Neuronal stem cell (in vitro differentiated cells): ENCODE measurements around the gene IQGAP1.
"Not testable (repeated sequence)": the region's sequence is repeated elsewhere in the genome, so short reads cannot be mapped to it uniquely, and the experiment has no call there.

ENCODE experiments used
- DNase-seq: peaks from one replicate; pipeline ENCODE4 v3.0.0-alpha.2; 2013; ENCODE audit warnings: low spot score
- H2AFZ ChIP-seq: one replicate; pipeline ENCODE4 v1.6.1; 2013; ENCODE audit warnings: mild to moderate bottlenecking, low read length, inconsistent platforms
- H2AK5ac ChIP-seq: 2 replicates; pipeline ENCODE4 v1.6.1; 2013; ENCODE audit warnings: low read depth, mild to moderate bottlenecking, inconsistent platforms, low read length, moderate library complexity, mixed read lengths
- H2BK120ac ChIP-seq: 2 replicates; pipeline ENCODE4 v1.6.1; 2013; ENCODE audit warnings: low read depth, mild to moderate bottlenecking, inconsistent platforms, low read length, moderate library complexity, mixed read lengths
- H2BK12ac ChIP-seq: one replicate; pipeline ENCODE4 v1.6.1; 2013; ENCODE audit warnings: low read length, inconsistent platforms
- H2BK15ac ChIP-seq: 2 replicates; pipeline ENCODE4 v1.6.1; 2013; ENCODE audit warnings: mild to moderate bottlenecking, low read length, inconsistent platforms, mixed read lengths
- H2BK5ac ChIP-seq: one replicate; pipeline ENCODE4 v1.6.1; 2013; ENCODE audit warnings: inconsistent platforms, mild to moderate bottlenecking, low read length, moderate library complexity
- H3K14ac ChIP-seq: one replicate; pipeline ENCODE4 v1.6.1; 2013; ENCODE audit warnings: low read length, inconsistent platforms
- H3K18ac ChIP-seq: 2 replicates; pipeline ENCODE4 v1.6.1; 2013; ENCODE audit warnings: low read length, inconsistent platforms
- H3K23ac ChIP-seq: 2 replicates; pipeline ENCODE4 v1.6.1; 2013; ENCODE audit warnings: low read depth, mild to moderate bottlenecking, mixed read lengths, low read length, inconsistent platforms; ENCODE audit not compliant: poor library complexity
- H3K27ac ChIP-seq: replicated peaks from 3 replicates; pipeline ENCODE4 v1.5.1; 2013; ENCODE audit warnings: low read length, inconsistent platforms
- H3K27me3 ChIP-seq, 3 experiments: 2 replicates each; pipeline ENCODE4 v1.6.1; 2013; ENCODE audit warnings: low read length in 3 of 3, mild to moderate bottlenecking in 2 of 3, inconsistent platforms in 1 of 3, low read depth in 1 of 3, mixed read lengths in 1 of 3, moderate library complexity in 1 of 3; ENCODE audit not compliant: control insufficient read depth in 3 of 3, insufficient read depth in 3 of 3
- H3K36me3 ChIP-seq, 2 donors: replicated peaks in 1 of 2; 2 replicates each; pipeline ENCODE4 v1.6.1; 2013; ENCODE audit warnings: low read length in 2 of 2; ENCODE audit not compliant: control insufficient read depth in 2 of 2, insufficient read depth in 2 of 2
- H3K4ac ChIP-seq: 2 replicates; pipeline ENCODE4 v1.6.1; 2013; ENCODE audit warnings: inconsistent platforms, mild to moderate bottlenecking, low read length, moderate library complexity
- H3K4me1 ChIP-seq, 2 donors: 1 replicate in 1 of 2; 2 replicates in 1 of 2; pipeline ENCODE4 v1.6.1; 2013; ENCODE audit warnings: low read length in 2 of 2, low read depth in 1 of 2; ENCODE audit not compliant: control insufficient read depth in 2 of 2, insufficient read depth in 1 of 2
- H3K4me2 ChIP-seq: one replicate; pipeline ENCODE4 v1.6.1; 2013; ENCODE audit warnings: mild to moderate bottlenecking, low read length, inconsistent platforms; ENCODE audit not compliant: insufficient read depth, poor library complexity, severe bottlenecking
- H3K4me3 ChIP-seq, 2 donors: 2 replicates each; pipeline ENCODE4 v1.5.1; 2013; ENCODE audit warnings: low read length in 2 of 2, mild to moderate bottlenecking in 2 of 2, inconsistent platforms in 1 of 2, moderate library complexity in 1 of 2
- H3K79me1 ChIP-seq: one replicate; pipeline ENCODE4 v1.6.1; 2013; ENCODE audit warnings: low read depth, mild to moderate bottlenecking, inconsistent platforms, low read length, moderate library complexity
- H3K9ac ChIP-seq: one replicate; pipeline ENCODE4 v1.6.1; 2013; ENCODE audit warnings: mild to moderate bottlenecking, low read depth, low read length, inconsistent platforms; ENCODE audit not compliant: poor library complexity
- H3K9me3 ChIP-seq, 2 donors: replicated peaks in 1 of 2; 2 replicates each; pipeline versions ENCODE3 to v1.6.1; 2013; ENCODE audit warnings: low read length in 2 of 2, mild to moderate bottlenecking in 2 of 2, inconsistent platforms in 1 of 2, low read depth in 1 of 2, mixed read lengths in 1 of 2, moderate library complexity in 1 of 2; ENCODE audit not compliant: control insufficient read depth in 2 of 2, insufficient read depth in 1 of 2
- H4K8ac ChIP-seq: one replicate; pipeline ENCODE4 v1.6.1; 2013; ENCODE audit warnings: low read depth, mild to moderate bottlenecking, inconsistent platforms, low read length, moderate library complexity
- H4K91ac ChIP-seq: one replicate; pipeline ENCODE4 v1.6.1; 2013; ENCODE audit warnings: low read length, low read depth, mild to moderate bottlenecking, inconsistent platforms; ENCODE audit not compliant: poor library complexity
- WGBS, 2 donors: extraction: QIAGEN DNeasy Blood & Tissue Kit; methylation state at CpG; one replicate each; pipeline ENCODE4 v1.1.7; 2013; ENCODE audit warnings: missing lambda C conversion rate in 2 of 2, mixed read lengths in 1 of 2; ENCODE audit not compliant: insufficient read length in 2 of 2, insufficient replicate concordance in 1 of 2; ENCODE audit errors: extremely low coverage in 2 of 2; 5-methylcytosine and 5-hydroxymethylcytosine counted together

IQGAP1 gene

DNA sequence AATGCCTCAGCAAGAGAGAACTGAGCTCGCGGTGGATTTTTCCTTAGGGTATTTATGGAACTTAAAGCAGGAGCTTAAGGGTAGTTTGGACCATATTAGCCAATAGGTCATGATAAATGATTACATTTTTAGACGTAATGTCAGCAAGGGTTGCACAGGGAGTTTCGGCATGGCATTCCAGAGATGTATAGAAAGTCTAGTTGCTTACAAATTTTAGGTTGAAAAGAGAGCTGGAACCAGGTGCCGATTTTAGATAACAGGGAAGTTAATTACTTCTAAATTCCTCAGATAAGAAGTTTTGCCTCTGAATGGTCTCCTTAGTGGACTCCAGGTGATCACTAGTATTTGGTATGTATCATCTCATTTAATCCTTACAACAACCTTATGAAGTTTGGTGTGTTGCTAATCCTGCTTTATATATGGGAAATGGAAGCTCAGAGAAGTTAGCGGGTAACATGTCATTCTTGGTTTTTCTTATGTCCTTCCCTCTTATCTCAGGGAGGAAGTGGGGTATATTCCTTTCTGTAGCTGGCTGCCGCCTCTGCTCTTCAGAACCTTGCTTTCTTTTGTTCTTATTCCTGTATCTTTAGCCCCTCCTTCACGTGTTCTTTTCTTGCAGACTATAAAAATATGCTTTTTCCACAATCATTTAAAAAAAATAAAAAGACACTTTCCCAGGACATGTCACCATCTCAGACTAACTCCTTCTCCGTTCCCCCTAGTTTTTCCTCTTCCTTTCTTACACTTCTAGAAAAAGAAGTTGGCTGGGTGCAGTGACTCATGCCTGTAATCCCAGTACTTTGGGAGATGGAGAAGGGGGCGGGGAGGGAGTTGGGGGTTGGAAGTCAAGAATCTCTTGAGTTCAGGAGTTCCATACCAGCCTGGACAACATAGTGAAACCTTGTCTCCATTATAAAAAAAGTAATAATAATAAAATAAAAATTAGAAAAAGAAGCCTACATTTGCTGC lies 25.7 kb downstream of the IQGAP1 start:
- Histone ChIP-seq H3K36me3 (no peaks in the 10 kb centered on the region), H3K14ac (no peak overlapping the region), H3K4me1 (peaks cover 4 to 5% of the 10 kb centered on the region in 2 donors), H2BK120ac (no peak overlapping the region), H4K91ac (no peak overlapping the region), H2AFZ (no peak overlapping the region), H3K4me2 (no peak overlapping the region), H3K4me3 (no peak overlapping the region), H2BK12ac (no peak overlapping the region), H3K79me1 (no peaks in the 10 kb centered on the region), H3K9me3 (peaks cover 0 to 3% of the 10 kb centered on the region in 2 donors), H3K23ac (no peak overlapping the region), H3K27ac (no peak overlapping the region), H3K9ac (no peak overlapping the region), H2AK5ac (no peak overlapping the region), H4K8ac (no peak overlapping the region), H2BK5ac (no peak overlapping the region), H3K27me3 (no peaks in the 10 kb centered on the region), H3K18ac (no peak overlapping the region), H3K4ac (no peak overlapping the region), H2BK15ac (no peak overlapping the region)
- no CpG with 5 or more reads among the region's 10 CpGs for WGBS, 2 donors
- no peak for DNase-seq

DNA sequence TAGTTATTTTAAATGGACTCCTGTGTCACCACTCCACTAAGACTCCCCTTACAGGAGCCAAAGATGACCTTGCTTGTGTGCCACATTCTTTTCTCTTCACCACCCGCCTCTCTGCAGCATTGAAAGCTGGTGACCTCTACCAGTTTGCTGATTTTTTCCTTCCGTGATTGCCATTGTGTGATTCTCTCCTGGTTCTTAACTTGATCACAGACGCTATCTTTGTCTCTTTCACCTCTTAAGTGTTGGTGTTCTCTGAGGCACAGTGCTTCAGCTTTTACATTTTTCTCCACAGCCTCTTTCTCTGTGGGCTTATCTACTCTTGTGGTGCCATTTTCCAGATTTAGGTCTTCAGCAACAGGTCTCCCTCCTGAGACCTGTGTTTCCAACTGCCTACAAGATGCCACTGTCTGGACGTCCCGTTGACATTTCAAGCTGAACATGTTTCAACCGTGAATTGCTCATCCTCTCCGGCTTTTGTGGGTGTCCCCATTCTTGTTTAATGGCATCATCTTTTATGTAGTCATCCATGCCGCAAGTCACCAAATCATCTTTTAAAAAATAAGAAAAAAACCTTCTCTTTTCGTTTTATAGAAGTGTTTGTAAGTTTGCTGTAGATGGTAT lies 26.5 kb downstream of the IQGAP1 start:
- H3K14ac ChIP-seq = no peak overlapping the region
- no peak overlapping the region for H2AFZ ChIP-seq
- H3K36me3 ChIP-seq = no peaks in the 10 kb centered on the region
- no CpG with 5 or more reads among the region's 9 CpGs for WGBS, 2 donors
- no peaks in the 10 kb centered on the region for H3K27me3 ChIP-seq
- no peak for DNase-seq
- no peak overlapping the region for H2BK12ac ChIP-seq
- no peak overlapping the region for H2BK15ac ChIP-seq
- H4K91ac ChIP-seq = no peak overlapping the region
- H3K9me3 ChIP-seq = peaks cover 0 to 1% of the 10 kb centered on the region in 2 donors
- H3K4me1 ChIP-seq = peaks cover 4 to 5% of the 10 kb centered on the region in 2 donors
- no peak overlapping the region for H3K18ac ChIP-seq
- H3K79me1 ChIP-seq = no peaks in the 10 kb centered on the region
- no peak overlapping the region for H3K4me2 ChIP-seq
- no peak overlapping the region for H2BK120ac ChIP-seq
- no peak overlapping the region for H3K4me3 ChIP-seq
- no peak overlapping the region for H2BK5ac ChIP-seq
- H2AK5ac ChIP-seq = no peak overlapping the region
- no peak overlapping the region for H3K4ac ChIP-seq
- no peak overlapping the region for H3K23ac ChIP-seq
- H4K8ac ChIP-seq = no peak overlapping the region
- no peak overlapping the region for H3K27ac ChIP-seq
- H3K9ac ChIP-seq = no peak overlapping the region

DNA sequence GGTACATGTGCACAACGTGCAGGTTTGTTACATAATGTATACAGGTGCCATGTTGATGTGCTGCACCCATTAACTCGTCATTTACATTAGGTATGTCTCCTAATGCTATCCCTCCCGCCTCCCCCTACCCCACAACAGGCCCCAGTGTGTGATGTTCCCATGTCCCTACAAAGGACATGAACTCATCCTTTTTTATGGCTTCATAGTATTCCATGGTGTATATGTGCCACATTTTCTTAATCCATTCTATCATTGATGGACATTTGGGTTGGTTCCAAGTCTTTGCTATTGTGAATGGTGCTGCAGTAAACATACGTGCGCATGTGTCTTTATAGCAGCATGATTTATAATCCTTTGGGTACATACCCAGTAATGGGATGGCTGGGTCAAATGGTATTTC lies 28.0 kb downstream of the IQGAP1 start:
- H3K18ac ChIP-seq, H3K14ac ChIP-seq, H3K79me1 ChIP-seq, H3K27me3 ChIP-seq, H4K91ac ChIP-seq, H4K8ac ChIP-seq, H2AFZ ChIP-seq, H2BK5ac ChIP-seq, H2BK15ac ChIP-seq, H3K27ac ChIP-seq, H2BK120ac ChIP-seq, H3K9ac ChIP-seq, H3K23ac ChIP-seq, DNase-seq, H3K4ac ChIP-seq, H3K9me3 ChIP-seq, H3K4me3 ChIP-seq, H3K36me3 ChIP-seq, H3K4me1 ChIP-seq, H3K4me2 ChIP-seq, H2AK5ac ChIP-seq, H2BK12ac ChIP-seq: not testable (repeated sequence)
- WGBS, 2 donors = no CpG with 5 or more reads among the region's 5 CpGs

DNA sequence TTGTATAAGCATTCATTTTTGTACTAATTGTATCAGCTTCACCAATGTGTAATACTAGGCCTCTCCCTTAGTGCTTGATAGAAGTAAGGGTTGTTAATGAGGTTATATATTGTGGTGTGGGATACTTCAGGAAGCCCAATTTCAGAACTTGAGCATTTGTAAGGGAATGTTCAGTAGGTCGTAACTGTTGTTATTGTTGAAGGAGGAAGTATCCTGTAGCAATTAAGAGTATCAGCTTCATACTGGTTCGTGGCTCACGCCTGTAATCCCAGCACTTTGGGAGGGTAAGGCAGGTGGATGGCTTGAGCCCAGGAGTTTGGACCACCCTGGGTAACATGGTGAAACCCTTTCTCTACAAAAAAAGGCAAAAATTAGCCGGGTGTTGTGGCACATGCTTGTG lies 30.6 kb downstream of the IQGAP1 start:
- no peak overlapping the region for H3K23ac ChIP-seq
- no peak overlapping the region for H3K14ac ChIP-seq
- H3K4me1 ChIP-seq = peaks cover 0 to 5% of the 10 kb centered on the region in 2 donors
- no peak overlapping the region for H2BK120ac ChIP-seq
- H3K79me1 ChIP-seq = no peaks in the 10 kb centered on the region
- no peak overlapping the region for H2AK5ac ChIP-seq
- no peak overlapping the region for H3K4ac ChIP-seq
- H3K9me3 ChIP-seq = no peaks in the 10 kb centered on the region
- no peak overlapping the region for H3K4me2 ChIP-seq
- no peak overlapping the region for H2BK15ac ChIP-seq
- H4K8ac ChIP-seq = no peak overlapping the region
- H2BK12ac ChIP-seq = no peak overlapping the region
- no peak overlapping the region for H2BK5ac ChIP-seq
- H3K9ac ChIP-seq = no peak overlapping the region
- no peak overlapping the region for H4K91ac ChIP-seq
- WGBS, 2 donors = no CpG with 5 or more reads among the region's 4 CpGs
- H3K18ac ChIP-seq = no peak overlapping the region
- no peaks in the 10 kb centered on the region for H3K27me3 ChIP-seq
- no peaks in the 10 kb centered on the region for H3K36me3 ChIP-seq
- H2AFZ ChIP-seq = no peak overlapping the region
- H3K4me3 ChIP-seq = no peak overlapping the region
- DNase-seq = no peak
- H3K27ac ChIP-seq = no peak overlapping the region
